Heart left ventricle (tissue), 13 donors: Measurements from ENCODE around the gene CYTH4.

Experiments
- POLR2A ChIP-seq, 2 donors: fragments of 450-650 bp; IDR thresholded peaks; one replicate each; pipeline ENCODE4 v1.6.1; 2017; ENCODE audit warnings: antibody characterized with exemption in 2 of 2, mild to moderate bottlenecking in 2 of 2, moderate library complexity in 2 of 2
- TF ChIP-seq, protein P1 (sequence below), 12 donors: fragments of 200-600 bp; sonication (generic) in 4 of 12; IDR thresholded peaks; one replicate each; pipeline versions ENCODE4 v1.5.0 to v1.8.0; 2018 to 2022; ENCODE audit warnings: antibody characterized with exemption in 12 of 12, mild to moderate bottlenecking in 5 of 12
- donor health status: ischemic (EF 13 %, LVEDD 7.1; RV severe dilation, severe dysfunction).
- donor health status: DM: no; HTN: yes; CAD: no.
- donor health status: DM: no; HTN: no; CAD: no.
- donor health status: ischemic (EF 25% LVEDD 6.9; RV normal size, moderate dysfunction).
- donor health status: ischemic (EF 25% LVEDD 5.7; RV mildly dilated, moderate dysfunction).
- donor health status: ischemic (EF 35%, LVEDD 5.7; RV mildly dilated, moderate dysfunction).
- donor health status: nonischemic (EF 11% LVEDD 7.7; RV severe dilation, severe dysfunction).
- donor health status: DM: yes; HTN: yes; CAD: no.
- donor health status: PGD.
- donor health status: ischemic (EF 29% LVEDD 5.4; RV normal size, mild dysfunction).
- donor health status: nonischemic (EF 23%, LVEDD 6.1; RV moderate dilation, normal function).

GRCh38 chr22:37275134-37275533 lies 7.2 kb upstream of the CYTH4 start:
- TF ChIP-seq, protein P1, sequence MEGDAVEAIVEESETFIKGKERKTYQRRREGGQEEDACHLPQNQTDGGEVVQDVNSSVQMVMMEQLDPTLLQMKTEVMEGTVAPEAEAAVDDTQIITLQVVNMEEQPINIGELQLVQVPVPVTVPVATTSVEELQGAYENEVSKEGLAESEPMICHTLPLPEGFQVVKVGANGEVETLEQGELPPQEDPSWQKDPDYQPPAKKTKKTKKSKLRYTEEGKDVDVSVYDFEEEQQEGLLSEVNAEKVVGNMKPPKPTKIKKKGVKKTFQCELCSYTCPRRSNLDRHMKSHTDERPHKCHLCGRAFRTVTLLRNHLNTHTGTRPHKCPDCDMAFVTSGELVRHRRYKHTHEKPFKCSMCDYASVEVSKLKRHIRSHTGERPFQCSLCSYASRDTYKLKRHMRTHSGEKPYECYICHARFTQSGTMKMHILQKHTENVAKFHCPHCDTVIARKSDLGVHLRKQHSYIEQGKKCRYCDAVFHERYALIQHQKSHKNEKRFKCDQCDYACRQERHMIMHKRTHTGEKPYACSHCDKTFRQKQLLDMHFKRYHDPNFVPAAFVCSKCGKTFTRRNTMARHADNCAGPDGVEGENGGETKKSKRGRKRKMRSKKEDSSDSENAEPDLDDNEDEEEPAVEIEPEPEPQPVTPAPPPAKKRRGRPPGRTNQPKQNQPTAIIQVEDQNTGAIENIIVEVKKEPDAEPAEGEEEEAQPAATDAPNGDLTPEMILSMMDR (IDR thresholded peaks at IDR 0.05): no peak
- no peak for TF ChIP-seq POLR2A (IDR thresholded peaks at IDR 0.05)
